DOHH2 (cell line): ENCODE data around the gene C19orf73.

Experiments used
- CTCF ChIP-seq: fragments of 200-600 bp; sonication (generic); IDR thresholded peaks from one replicate; pipeline ENCODE4 v1.5.1; 2014; ENCODE audit warnings: antibody characterized with exemption, mild to moderate bottlenecking, low read depth, low read length; ENCODE audit not compliant: poor library complexity, severe bottlenecking
- EZH2phosphoT487 ChIP-seq: fragments of 200-600 bp; sonication (generic); IDR thresholded peaks from 2 replicates; pipeline ENCODE4 v1.6.1; 2017; ENCODE audit warnings: borderline replicate concordance, mild to moderate bottlenecking, antibody characterized with exemption, low read length, moderate library complexity, mixed read lengths

GRCh38 chr19:49109051-49109450 lies 9.9 kb downstream of the C19orf73 start:
- TF ChIP-seq CTCF (no peak), EZH2phosphoT487 (no peak)
